Activated naive CD8-positive, alpha-beta T cell treated with anti-CD3 and anti-CD28 coated beads, Interleukin-2, amount 10 ng/mL, durations not matched to agents 7 days and 5 days (primary cell): ENCODE results near the gene ACTL7B. TPM values are rescaled to one million over a fixed set of nuclear protein-coding genes. Genes with fewer than 3 reads are reported as not detected.
A peak's percentile ranks its signal among the peaks of the same experiment; 100 is the strongest.
"Not testable (repeated sequence)": the region's sequence is repeated elsewhere in the genome, so short reads cannot be mapped to it uniquely, and the experiment has no call there.

Source experiments
- ATAC-seq: fragments of 150-1000 bp; cut with Tn5 transposase; one replicate; pipeline ENCODE4 v1.10.0; 2021; ENCODE audit warnings: low read depth, moderate library complexity
- POLR2A ChIA-PET: fragments of 350-600 bp; sonication (Branson Sonifier 250); formaldehyde crosslinking; loops from one replicate; lab custom pipeline; 2021; ENCODE audit warnings: antibody characterized with exemption; lab: Charles Lee
- DNase-seq: peaks from one replicate; pipeline ENCODE4 v3.0.0; 2021
- H3K27ac Mint-ChIP-seq: one replicate; pipeline ENCODE4 v1.8.0; 2022; ENCODE audit warnings: mild to moderate bottlenecking, mixed read lengths
- H3K27me3 Mint-ChIP-seq: one replicate; pipeline ENCODE4 v1.8.0; 2022; ENCODE audit warnings: mild to moderate bottlenecking, moderate library complexity, mixed read lengths
- H3K36me3 Mint-ChIP-seq: one replicate; pipeline ENCODE4 v1.8.0; 2021; ENCODE audit warnings: mild to moderate bottlenecking, mixed read lengths
- H3K4me1 Mint-ChIP-seq: one replicate; pipeline ENCODE4 v1.8.0; 2021; ENCODE audit warnings: mixed read lengths
- H3K4me3 Mint-ChIP-seq: one replicate; pipeline ENCODE4 v1.8.0; 2022; ENCODE audit warnings: mild to moderate bottlenecking, moderate library complexity, mixed read lengths
- H3K9me3 Mint-ChIP-seq: one replicate; pipeline ENCODE4 v1.8.0; 2021; ENCODE audit warnings: mixed read lengths
- total RNA-seq, 2 experiments: library from RNA; stranded (reverse); gene quantifications; one replicate each; pipeline ENCODE4 v1.2.3, GENCODE V29; 2021

The ACTL7B gene
- total RNA-seq, 2 experiments from 2014 or later: not detected

DNA sequence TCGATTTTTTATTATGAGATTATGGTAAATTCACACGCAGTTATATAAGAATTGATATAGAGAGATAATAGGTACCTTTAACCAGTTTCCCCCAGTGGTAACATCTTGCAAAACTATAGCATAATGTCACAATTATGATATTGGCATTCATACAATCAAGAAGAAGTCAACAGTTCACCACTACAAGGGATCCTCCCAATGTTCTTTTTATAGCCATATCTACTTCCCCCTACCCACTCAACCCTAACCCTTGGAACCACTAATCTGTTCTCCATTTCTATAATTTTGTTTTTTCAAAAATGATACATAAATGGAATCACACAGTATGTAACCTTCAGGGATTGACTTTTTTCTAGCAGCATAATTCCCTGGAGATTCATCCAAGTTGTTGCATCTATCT, 9.8 kb downstream of the ACTL7B start:
- H3K27ac Mint-ChIP-seq: no peak overlapping the region

DNA sequence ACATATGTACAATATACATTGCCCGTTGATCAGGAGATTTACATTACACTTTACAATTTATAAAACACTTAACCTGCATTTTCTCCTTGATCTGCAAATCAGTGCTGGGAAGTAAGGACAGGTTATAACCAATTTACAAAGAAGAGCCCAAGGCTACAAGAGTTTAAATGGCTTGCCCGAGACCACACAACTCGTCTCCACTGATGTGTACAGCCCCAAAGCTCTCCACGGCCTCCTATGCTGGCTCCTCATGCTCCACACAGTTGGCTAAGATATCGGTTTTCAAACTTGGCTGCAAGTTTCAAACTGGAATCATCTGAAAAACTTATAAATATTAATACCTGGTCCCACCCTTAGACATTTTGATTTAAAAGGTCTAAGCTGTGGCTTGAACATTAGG, 10.3 kb downstream of the ACTL7B start:
- Mint-ChIP-seq H3K4me3 (no peak overlapping the region), H3K36me3 (no peaks in the 10 kb centered on the region), H3K4me1 (peaks cover 9% of the 10 kb centered on the region), H3K27ac (no peak overlapping the region), H3K9me3 (peaks cover 1% of the 10 kb centered on the region), H3K27me3 (no peaks in the 10 kb centered on the region)
- no peak for ATAC-seq
- no peak for DNase-seq
- POLR2A ChIA-PET: no interaction called here

More for the DNA sequence above, 9.8 kb downstream of the ACTL7B start:
- DNase-seq: no peak
- POLR2A ChIA-PET: no interaction called here
- Mint-ChIP-seq H3K4me3 (no peak overlapping the region), H3K36me3 (no peaks in the 10 kb centered on the region), H3K9me3 (peaks cover 1% of the 10 kb centered on the region), H3K27me3 (no peaks in the 10 kb centered on the region), H3K4me1 (peaks cover 9% of the 10 kb centered on the region)
- no peak for ATAC-seq

DNA sequence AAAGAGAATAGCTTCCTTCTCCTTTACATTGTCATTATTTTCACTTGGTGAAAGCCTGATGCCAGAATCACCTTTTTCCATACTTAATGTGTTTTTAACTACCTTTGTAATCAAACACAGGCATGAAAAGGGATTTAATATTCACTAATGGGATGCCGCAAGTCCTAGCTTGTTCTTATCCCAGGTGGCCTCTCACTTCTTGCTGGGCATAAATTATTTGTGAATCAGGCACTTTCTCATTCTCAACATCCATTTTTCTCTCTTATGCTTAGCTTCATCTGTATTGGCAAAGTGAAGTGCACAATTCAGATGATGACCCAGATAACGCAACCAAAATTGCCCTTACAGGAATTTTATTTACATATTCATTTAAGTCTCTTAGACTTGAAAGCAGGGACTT, 10.9 kb downstream of the ACTL7B start:
- Mint-ChIP-seq H3K27ac (no peak overlapping the region), H3K9me3 (peaks cover 1% of the 10 kb centered on the region), H3K4me3 (no peak overlapping the region), H3K36me3 (no peaks in the 10 kb centered on the region), H3K4me1 (peaks cover 9% of the 10 kb centered on the region), H3K27me3 (no peaks in the 10 kb centered on the region)
- POLR2A ChIA-PET: no interaction called here
- ATAC-seq (no peak), DNase-seq (no peak)

DNA sequence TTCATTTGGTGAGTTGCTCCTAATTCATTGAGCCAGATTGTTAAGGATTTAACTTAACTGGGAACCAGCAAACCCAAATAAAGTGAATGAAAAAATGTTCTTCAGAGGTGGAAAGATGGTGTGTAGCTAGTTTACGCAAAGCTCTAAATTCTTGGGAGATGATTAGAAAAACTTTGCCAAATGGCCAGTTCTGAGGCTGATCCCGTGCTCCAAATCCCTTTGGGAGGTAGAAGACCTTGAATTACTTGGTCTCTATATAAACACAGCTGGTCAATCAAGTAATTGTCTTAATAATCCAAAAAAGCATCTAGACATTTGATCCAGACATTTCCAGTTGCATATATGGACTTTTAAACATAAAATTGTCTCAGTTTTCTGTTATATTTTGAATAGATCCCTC, 11.4 kb downstream of the ACTL7B start:
- POLR2A ChIA-PET: interaction anchor here (0.6 kb wide), 1 partner anchor 24 kb away, joined by 3 read pairs; no protein-coding TSS in a partner anchor
- no peaks in the 10 kb centered on the region for H3K36me3 Mint-ChIP-seq
- peaks cover 1% of the 10 kb centered on the region for H3K9me3 Mint-ChIP-seq
- DNase-seq (no peak), ATAC-seq (no peak)
- peaks cover 9% of the 10 kb centered on the region for H3K4me1 Mint-ChIP-seq
- H3K27me3 Mint-ChIP-seq: no peaks in the 10 kb centered on the region
- no peak overlapping the region for H3K4me3 Mint-ChIP-seq
- no peak overlapping the region for H3K27ac Mint-ChIP-seq

DNA sequence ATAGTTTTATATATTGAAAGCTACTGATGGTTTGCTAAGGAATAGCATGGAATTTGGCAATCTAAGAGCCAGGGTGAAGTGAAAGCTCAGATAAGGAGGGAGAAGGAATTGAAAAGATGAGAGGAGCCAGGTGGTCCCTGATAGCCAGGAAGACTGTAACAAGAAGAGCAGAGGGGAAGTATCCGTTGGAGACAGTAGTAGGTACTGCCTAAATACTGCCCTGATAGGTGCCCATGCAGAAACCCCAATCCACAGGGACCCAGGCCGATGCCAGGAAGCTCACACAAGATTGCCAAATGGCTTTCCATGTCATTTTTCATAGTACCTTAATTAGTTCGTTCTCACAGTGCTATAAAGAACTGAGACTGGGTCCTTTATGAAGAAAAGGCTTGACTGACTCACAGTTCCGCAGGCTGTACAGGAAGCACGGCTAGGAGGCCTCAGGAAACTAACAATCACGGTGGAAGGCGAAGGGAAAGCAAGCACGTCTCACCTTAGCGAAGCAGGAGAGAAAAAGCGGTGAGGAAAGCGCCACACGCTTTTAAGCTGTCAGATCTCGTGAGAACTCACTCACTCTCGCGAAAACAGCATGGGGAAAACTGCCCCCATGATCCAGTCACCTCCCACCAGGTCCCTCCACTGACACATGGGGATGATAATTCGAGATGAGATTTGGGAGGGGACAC, 13.0 kb downstream of the ACTL7B start:
- ATAC-seq (no peak), DNase-seq (no peak)
- POLR2A ChIA-PET: no interaction called here
- Mint-ChIP-seq H3K36me3 (no peaks in the 10 kb centered on the region), H3K27ac (no peak overlapping the region), H3K27me3 (no peaks in the 10 kb centered on the region), H3K9me3 (peaks cover 1% of the 10 kb centered on the region), H3K4me1 (peaks cover 9% of the 10 kb centered on the region), H3K4me3 (peak overlapping the region; percentile 70)

DNA sequence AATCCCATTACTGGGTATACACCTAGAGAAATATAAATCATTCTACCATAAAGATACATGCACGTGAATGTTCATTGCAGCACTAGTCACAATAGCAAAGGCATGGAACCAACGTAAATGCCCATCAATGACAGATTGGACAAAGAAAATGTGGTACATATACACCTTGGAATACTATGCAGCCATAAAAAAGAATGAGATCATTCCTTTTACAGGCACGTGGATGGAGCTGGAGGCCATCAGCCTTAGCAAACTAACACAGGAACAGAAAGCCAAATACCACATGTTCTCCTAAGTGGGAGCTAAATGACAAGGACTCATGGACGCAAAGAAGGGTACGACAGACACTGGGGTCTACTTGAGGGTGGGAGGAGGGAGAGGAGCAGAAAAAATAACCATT, 16.2 kb downstream of the ACTL7B start:
- H3K4me3 Mint-ChIP-seq, H3K36me3 Mint-ChIP-seq, H3K27ac Mint-ChIP-seq, H3K27me3 Mint-ChIP-seq, H3K9me3 Mint-ChIP-seq, DNase-seq, POLR2A ChIA-PET, ATAC-seq: not testable (repeated sequence)
- H3K4me1 Mint-ChIP-seq: peaks cover 16% of the 10 kb centered on the region

DNA sequence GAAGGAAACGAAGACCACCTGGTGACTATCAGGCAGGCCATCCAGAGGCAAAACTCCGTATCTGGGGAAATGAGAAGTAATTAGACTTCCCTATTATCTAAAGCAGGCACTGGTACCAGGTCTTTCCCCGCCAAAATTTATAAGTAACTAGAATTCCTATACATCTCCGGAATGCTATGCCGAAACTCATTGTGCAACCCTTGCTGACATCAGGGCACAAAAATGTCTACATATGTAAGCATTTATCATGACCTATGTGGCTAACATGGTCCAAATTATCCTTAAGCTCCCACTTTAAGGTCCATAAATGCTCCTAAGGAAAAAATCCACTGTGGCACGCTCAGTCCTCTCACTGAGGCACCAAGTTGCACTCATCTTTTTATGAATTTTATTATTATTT, 17.8 kb downstream of the ACTL7B start:
- POLR2A ChIA-PET: no interaction called here
- Mint-ChIP-seq H3K27ac (no peak overlapping the region), H3K27me3 (no peaks in the 10 kb centered on the region), H3K36me3 (no peaks in the 10 kb centered on the region), H3K4me1 (peaks cover 14% of the 10 kb centered on the region), H3K9me3 (peaks cover 1% of the 10 kb centered on the region), H3K4me3 (no peak overlapping the region)
- ATAC-seq (no peak), DNase-seq (no peak)

DNA sequence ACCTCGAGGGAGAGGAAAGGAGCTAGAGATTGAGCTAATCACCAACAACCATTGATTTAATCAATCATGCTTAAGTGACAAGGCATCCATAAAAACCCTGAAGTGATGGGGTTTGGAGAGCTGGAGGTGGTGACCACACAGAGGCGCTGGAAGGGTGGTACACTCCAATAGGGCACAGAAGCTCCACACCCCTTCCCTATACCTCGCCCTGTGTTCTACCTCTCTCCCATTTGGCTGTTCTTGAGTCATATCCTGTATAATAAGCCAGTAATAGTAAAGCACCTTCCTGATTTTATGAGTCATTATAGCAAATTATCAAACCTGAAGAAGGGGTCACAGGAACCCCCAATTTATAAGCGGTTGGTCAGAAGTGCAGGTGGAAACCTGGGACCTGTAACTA, 18.3 kb downstream of the ACTL7B start:
- H3K27ac Mint-ChIP-seq: no peak overlapping the region
- H3K4me1 Mint-ChIP-seq: peaks cover 9% of the 10 kb centered on the region
- H3K27me3 Mint-ChIP-seq: no peaks in the 10 kb centered on the region
- H3K9me3 Mint-ChIP-seq: peaks cover 1% of the 10 kb centered on the region
- ATAC-seq (no peak), DNase-seq (no peak)
- POLR2A ChIA-PET: no interaction called here
- no peak overlapping the region for H3K4me3 Mint-ChIP-seq
- H3K36me3 Mint-ChIP-seq: no peaks in the 10 kb centered on the region

DNA sequence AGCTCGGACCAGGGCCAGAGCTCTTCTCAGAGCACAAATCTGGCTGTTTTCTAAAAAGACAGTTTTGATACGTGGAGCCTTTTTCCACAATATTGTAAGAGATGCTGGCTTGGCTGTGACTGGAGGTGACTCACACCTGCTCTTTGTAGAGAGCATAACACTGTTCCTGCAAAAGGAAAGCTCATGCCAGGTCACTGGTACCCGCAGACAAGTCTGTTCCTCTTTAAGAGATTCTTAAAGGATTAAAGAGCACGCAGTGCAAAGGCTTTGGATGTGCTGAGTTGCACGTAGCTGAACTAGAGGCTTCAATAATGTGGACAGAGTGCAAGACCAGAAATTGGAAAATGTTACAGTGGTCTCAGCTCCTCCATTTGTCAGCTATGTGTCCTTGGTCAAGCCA, 19.0 kb downstream of the ACTL7B start:
- POLR2A ChIA-PET: no interaction called here
- no peaks in the 10 kb centered on the region for H3K36me3 Mint-ChIP-seq
- DNase-seq (no peak), ATAC-seq (no peak)
- H3K9me3 Mint-ChIP-seq: no peaks in the 10 kb centered on the region
- peaks cover 8% of the 10 kb centered on the region for H3K4me1 Mint-ChIP-seq
- no peaks in the 10 kb centered on the region for H3K27me3 Mint-ChIP-seq
- no peak overlapping the region for H3K4me3 Mint-ChIP-seq
- no peak overlapping the region for H3K27ac Mint-ChIP-seq

DNA sequence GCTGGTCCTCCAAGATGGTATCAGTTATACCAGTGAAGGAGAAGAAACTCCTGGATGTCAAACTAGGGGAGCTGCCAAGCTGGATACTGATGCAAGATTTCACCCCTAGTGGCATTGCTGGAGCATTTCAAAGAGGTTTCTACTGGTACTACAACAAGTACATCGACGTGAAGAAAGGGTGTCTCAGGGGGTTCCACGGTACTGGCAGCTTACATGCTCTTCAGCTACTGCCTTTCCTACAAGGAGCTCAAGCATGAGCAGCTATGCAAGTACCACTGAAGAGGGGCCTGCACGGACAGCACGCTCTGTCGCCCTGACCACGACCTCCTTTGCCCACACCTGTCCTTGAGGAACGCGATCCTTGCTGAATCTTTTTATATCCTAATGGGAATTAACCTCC, 19.5 kb downstream of the ACTL7B start:
- Mint-ChIP-seq H3K36me3 (no peaks in the 10 kb centered on the region), H3K27me3 (no peaks in the 10 kb centered on the region), H3K27ac (no peak overlapping the region), H3K9me3 (no peaks in the 10 kb centered on the region), H3K4me3 (no peak overlapping the region), H3K4me1 (peaks cover 8% of the 10 kb centered on the region)
- no peak for ATAC-seq
- POLR2A ChIA-PET: no interaction called here
- DNase-seq: no peak

DNA sequence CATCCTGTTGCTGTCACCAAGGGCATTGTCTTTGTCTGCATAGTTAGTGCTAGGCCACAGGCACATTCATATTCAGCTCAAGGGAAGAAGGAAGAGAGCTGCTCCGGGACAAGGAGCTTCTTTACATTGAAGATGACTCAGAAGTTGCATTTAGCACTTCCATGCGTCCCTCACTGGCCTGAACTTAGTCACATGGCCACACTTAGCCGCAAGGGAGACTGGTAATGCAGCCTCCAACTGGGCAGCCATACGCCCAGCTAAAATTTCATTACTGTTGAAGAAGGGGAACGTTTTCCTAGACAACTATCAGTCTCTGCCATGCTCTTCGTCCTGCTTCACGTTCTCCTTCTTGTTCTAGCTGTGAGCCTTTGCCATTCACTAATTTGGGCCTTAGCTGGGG, 20.0 kb downstream of the ACTL7B start:
- no peak overlapping the region for H3K27ac Mint-ChIP-seq
- peaks cover 8% of the 10 kb centered on the region for H3K4me1 Mint-ChIP-seq
- no peaks in the 10 kb centered on the region for H3K27me3 Mint-ChIP-seq
- no peaks in the 10 kb centered on the region for H3K9me3 Mint-ChIP-seq
- no peak overlapping the region for H3K4me3 Mint-ChIP-seq
- no peaks in the 10 kb centered on the region for H3K36me3 Mint-ChIP-seq
- DNase-seq (no peak), ATAC-seq (no peak)
- POLR2A ChIA-PET: no interaction called here

DNA sequence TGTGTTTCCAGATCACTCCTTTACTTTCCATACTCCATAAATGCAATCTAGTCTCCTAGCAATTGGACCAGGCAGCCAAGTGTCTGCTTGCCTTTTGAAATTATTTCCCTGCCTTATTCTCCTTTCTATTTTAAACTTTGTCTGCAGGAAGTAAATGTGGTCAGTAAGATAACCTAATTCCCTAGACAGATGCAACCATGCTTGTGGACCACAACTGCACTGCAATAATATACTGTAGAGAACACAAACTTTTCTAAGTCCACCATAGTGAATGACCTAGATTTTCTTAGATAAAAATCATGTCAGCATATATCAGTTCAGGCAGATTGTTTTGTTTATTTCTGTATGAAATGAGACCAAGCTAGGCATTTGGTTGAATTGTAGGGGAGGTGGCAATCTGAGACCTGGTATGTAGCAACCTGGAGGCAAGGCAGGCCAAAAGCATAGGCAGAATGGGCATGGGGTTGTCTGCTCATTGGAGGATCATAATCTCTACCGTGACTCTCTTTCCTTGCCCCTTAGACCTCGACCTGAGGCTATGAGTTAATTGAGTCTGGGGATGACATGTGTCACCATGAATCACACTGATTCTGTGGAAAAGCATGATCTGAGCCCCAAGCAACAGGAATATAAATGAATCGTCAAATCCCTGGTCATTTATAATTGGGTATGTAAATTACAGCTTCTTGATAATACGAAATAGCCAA, 20.7 kb downstream of the ACTL7B start:
- Mint-ChIP-seq H3K27ac (no peak overlapping the region), H3K4me3 (no peak overlapping the region), H3K4me1 (peaks cover 9% of the 10 kb centered on the region), H3K27me3 (peaks cover 3% of the 10 kb centered on the region), H3K9me3 (no peaks in the 10 kb centered on the region), H3K36me3 (no peaks in the 10 kb centered on the region)
- no peak for ATAC-seq
- DNase-seq: no peak
- POLR2A ChIA-PET: no interaction called here

DNA sequence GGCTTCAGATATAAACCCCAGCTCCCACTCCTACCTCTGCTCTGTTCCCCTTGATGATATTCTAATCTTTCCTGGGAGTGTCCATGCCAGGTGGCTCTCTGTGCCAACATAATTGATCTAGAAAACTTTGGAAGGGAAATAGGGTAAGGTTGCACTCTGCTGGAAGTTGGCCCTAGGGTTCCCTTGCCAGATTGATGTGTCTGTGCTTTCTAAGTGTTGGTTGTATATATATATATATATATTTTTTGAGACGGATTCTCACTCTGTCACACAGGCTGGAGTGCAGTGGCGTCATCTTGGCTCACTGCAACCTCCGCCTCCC, 23.6 kb downstream of the ACTL7B start:
- no peak overlapping the region for H3K27ac Mint-ChIP-seq
- peaks cover 9% of the 10 kb centered on the region for H3K4me1 Mint-ChIP-seq
- H3K9me3 Mint-ChIP-seq: no peaks in the 10 kb centered on the region
- ATAC-seq: no peak
- H3K4me3 Mint-ChIP-seq: no peak overlapping the region
- H3K27me3 Mint-ChIP-seq: peaks cover 11% of the 10 kb centered on the region
- no peaks in the 10 kb centered on the region for H3K36me3 Mint-ChIP-seq
- DNase-seq: no peak
- POLR2A ChIA-PET: no interaction called here

DNA sequence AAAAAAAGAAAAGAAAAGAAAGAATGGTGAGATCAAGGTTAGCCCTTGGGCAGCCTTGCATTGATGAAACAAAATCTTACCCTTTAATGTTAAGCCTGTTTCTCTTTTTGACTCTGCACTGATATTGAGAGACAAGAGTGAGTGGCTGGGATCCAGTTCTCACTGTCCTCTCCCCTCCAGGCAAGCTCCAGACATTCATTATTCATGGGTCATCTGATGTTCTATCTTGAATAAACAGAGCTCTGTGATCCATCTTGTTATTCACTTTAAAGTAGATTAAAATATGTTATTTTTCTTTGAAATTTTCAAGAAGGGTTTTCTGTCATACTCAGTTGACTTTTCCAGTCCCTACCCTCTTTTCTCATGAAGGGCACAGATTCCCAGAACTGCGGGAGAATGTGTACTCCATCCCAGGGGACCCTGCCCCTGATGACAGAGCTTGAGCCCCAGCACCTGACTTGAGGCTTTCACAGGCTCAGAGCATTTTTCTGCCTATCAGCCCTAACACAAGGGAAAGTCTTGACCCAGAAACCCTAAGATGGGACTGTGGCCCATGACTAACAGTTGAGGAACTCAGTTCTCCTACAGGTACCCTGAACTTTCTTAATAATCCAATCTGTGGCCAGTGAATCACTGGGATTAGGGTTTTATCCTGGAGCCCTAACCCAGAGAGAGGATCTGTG, 24.1 kb downstream of the ACTL7B start:
- Mint-ChIP-seq H3K27me3 (peaks cover 11% of the 10 kb centered on the region), H3K27ac (no peak overlapping the region), H3K9me3 (no peaks in the 10 kb centered on the region), H3K4me1 (peaks cover 9% of the 10 kb centered on the region), H3K4me3 (no peak overlapping the region), H3K36me3 (no peaks in the 10 kb centered on the region)
- ATAC-seq (no peak), DNase-seq (no peak)
- POLR2A ChIA-PET: no interaction called here
